ENCODE results near the gene MSRB1. TPM values are rescaled to one million over a fixed set of nuclear protein-coding genes. Genes with fewer than 3 reads are reported as not detected.

MSRB1 gene
- polyA plus RNA-seq, 2 donors: 25.9 to 52.7 TPM

GRCh38 chr16:1972490-1972877 is 29.5 kb upstream of the MSRB1 start:
- whole genome bisulfite sequencing, 2 donors: 2% methylated on average over 22 of the region's 22 CpGs
- H3K27ac ChIP-seq (ENCODE audit: low read depth in 2 of 2, low read length in 1 of 2): peak overlapping the region; percentile 97 to 99
- peaks cover 0 to 34% of the 10 kb centered on the region in 2 donors for H3K36me3 ChIP-seq (ENCODE audit: control insufficient read depth in 2 of 2, insufficient read depth in 2 of 2, low read length in 1 of 2)

GRCh38 chr16:1971796-1972489 is 28.9 kb upstream of the MSRB1 start, which contains the start of gene TBL3:
Gene TBL3 (plus strand): TSS chr16:1972053. CDS start chr16:1972165, 112 bp downstream.
- H3K27me3 ChIP-seq (ENCODE audit: control insufficient read depth in 1 of 2, insufficient read depth in 2 of 2, low read length in 2 of 2): peaks cover 0 to under 1% of the 10 kb centered on the region in 2 donors
- peaks cover 4 to 14% of the 10 kb centered on the region in 2 donors for H3K4me1 ChIP-seq (ENCODE audit: control insufficient read depth in 2 of 2, insufficient read depth in 2 of 2, low read length in 1 of 2)
- H3K9me3 ChIP-seq (ENCODE audit: control insufficient read depth in 2 of 2, insufficient read depth in 1 of 2, low read depth in 1 of 2, low read length in 1 of 2): no peaks in the 10 kb centered on the region
- peak within 1 kb of the TSS; percentile 89 to 100 for H3K4me3 ChIP-seq (ENCODE audit: low read depth in 1 of 2, low read length in 2 of 2)
- peak within 1 kb of the TSS; percentile 97 to 99 for H3K27ac ChIP-seq (ENCODE audit: low read depth in 2 of 2, low read length in 1 of 2)
- H3K36me3 ChIP-seq (ENCODE audit: control insufficient read depth in 2 of 2, insufficient read depth in 2 of 2, low read length in 1 of 2): peaks cover 0 to 30% of the 10 kb centered on the region in 2 donors
- WGBS, 2 donors: 0 to 1% methylated on average over 78 of the region's 78 CpGs

More at GRCh38 chr16:1972490-1972877, 29.5 kb upstream of the MSRB1 start:
- Histone ChIP-seq H3K4me1 (ENCODE audit: control insufficient read depth in 2 of 2, insufficient read depth in 2 of 2, low read length in 1 of 2) (peaks cover 4 to 19% of the 10 kb centered on the region in 2 donors), H3K4me3 (ENCODE audit: low read depth in 1 of 2, low read length in 2 of 2) (peak overlapping the region; percentile 89 to 100), H3K9me3 (ENCODE audit: control insufficient read depth in 2 of 2, insufficient read depth in 1 of 2, low read depth in 1 of 2, low read length in 1 of 2) (no peaks in the 10 kb centered on the region), H3K27me3 (ENCODE audit: control insufficient read depth in 1 of 2, insufficient read depth in 2 of 2, low read length in 2 of 2) (peaks cover 0 to 2% of the 10 kb centered on the region in 2 donors)

- H3K4me1 ChIP-seq (ENCODE audit: control insufficient read depth in 2 of 2, insufficient read depth in 2 of 2, low read length in 1 of 2): peaks cover 1 to 19% of the 10 kb centered on the region in 2 donors
- WGBS, 2 donors: 89 to 90% methylated on average over 41 of the region's 41 CpGs
- H3K4me3 ChIP-seq (ENCODE audit: low read depth in 1 of 2, low read length in 2 of 2): no peak overlapping the region
- no peak overlapping the region for H3K27ac ChIP-seq (ENCODE audit: low read depth in 2 of 2, low read length in 1 of 2)
- H3K36me3 ChIP-seq (ENCODE audit: control insufficient read depth in 2 of 2, insufficient read depth in 2 of 2, low read length in 1 of 2): peaks cover 0 to 2% of the 10 kb centered on the region in 2 donors
- H3K9me3 ChIP-seq (ENCODE audit: control insufficient read depth in 2 of 2, insufficient read depth in 1 of 2, low read depth in 1 of 2, low read length in 1 of 2): no peaks in the 10 kb centered on the region
- H3K27me3 ChIP-seq (ENCODE audit: control insufficient read depth in 1 of 2, insufficient read depth in 2 of 2, low read length in 2 of 2): no peaks in the 10 kb centered on the region
Measured at GRCh38 chr16:1968146-1968953, 25.4 kb upstream of the MSRB1 start.

- Histone ChIP-seq H3K27me3 (ENCODE audit: control insufficient read depth in 1 of 2, insufficient read depth in 2 of 2, low read length in 2 of 2) (no peaks in the 10 kb centered on the region), H3K27ac (ENCODE audit: low read depth in 2 of 2, low read length in 1 of 2) (peak within 1 kb of the TSS in 1 of 2 donors; percentile 93), H3K4me1 (ENCODE audit: control insufficient read depth in 2 of 2, insufficient read depth in 2 of 2, low read length in 1 of 2) (peaks cover 0 to 15% of the 10 kb centered on the region in 2 donors), H3K4me3 (ENCODE audit: low read depth in 1 of 2, low read length in 2 of 2) (peak within 1 kb of the TSS; percentile 68 to 89), H3K36me3 (ENCODE audit: control insufficient read depth in 2 of 2, insufficient read depth in 2 of 2, low read length in 1 of 2) (peaks cover 2 to 16% of the 10 kb centered on the region in 2 donors), H3K9me3 (ENCODE audit: control insufficient read depth in 2 of 2, insufficient read depth in 1 of 2, low read depth in 1 of 2, low read length in 1 of 2) (no peaks in the 10 kb centered on the region)
- 93 to 96% methylated on average over 6 of the region's 6 CpGs for WGBS, 2 donors
Measured at GRCh38 chr16:1966460-1966859, 23.5 kb upstream of the MSRB1 start, which contains the start of gene RNF151. Gene RNF151 (plus strand): TSS chr16:1966856. CDS start chr16:1966882, 26 bp downstream.

GRCh38 chr16:1965396-1966001 is 22.5 kb upstream of the MSRB1 start:
- WGBS, 2 donors: 18% methylated on average over 24 of the region's 24 CpGs
- Histone ChIP-seq H3K27ac (ENCODE audit: low read depth in 2 of 2, low read length in 1 of 2) (peak overlapping the region; percentile 93 to 98), H3K27me3 (ENCODE audit: control insufficient read depth in 1 of 2, insufficient read depth in 2 of 2, low read length in 2 of 2) (no peaks in the 10 kb centered on the region), H3K4me3 (ENCODE audit: low read depth in 1 of 2, low read length in 2 of 2) (peak overlapping the region; percentile 68 to 89), H3K9me3 (ENCODE audit: control insufficient read depth in 2 of 2, insufficient read depth in 1 of 2, low read depth in 1 of 2, low read length in 1 of 2) (no peaks in the 10 kb centered on the region), H3K4me1 (ENCODE audit: control insufficient read depth in 2 of 2, insufficient read depth in 2 of 2, low read length in 1 of 2) (peaks cover 2 to 16% of the 10 kb centered on the region in 2 donors), H3K36me3 (ENCODE audit: control insufficient read depth in 2 of 2, insufficient read depth in 2 of 2, low read length in 1 of 2) (peaks cover 2 to 21% of the 10 kb centered on the region in 2 donors)

- Histone ChIP-seq H3K27ac (ENCODE audit: low read depth in 2 of 2, low read length in 1 of 2) (peak within 1 kb of the TSS; percentile 95 to 98), H3K4me3 (ENCODE audit: low read depth in 1 of 2, low read length in 2 of 2) (peak within 1 kb of the TSS; percentile 68 to 89), H3K9me3 (ENCODE audit: control insufficient read depth in 2 of 2, insufficient read depth in 1 of 2, low read depth in 1 of 2, low read length in 1 of 2) (no peaks in the 10 kb centered on the region), H3K4me1 (ENCODE audit: control insufficient read depth in 2 of 2, insufficient read depth in 2 of 2, low read length in 1 of 2) (peaks cover 2 to 19% of the 10 kb centered on the region in 2 donors), H3K36me3 (ENCODE audit: control insufficient read depth in 2 of 2, insufficient read depth in 2 of 2, low read length in 1 of 2) (peaks cover 2 to 21% of the 10 kb centered on the region in 2 donors), H3K27me3 (ENCODE audit: control insufficient read depth in 1 of 2, insufficient read depth in 2 of 2, low read length in 2 of 2) (no peaks in the 10 kb centered on the region)
- 1% methylated on average over 86 to 97 of the region's 97 CpGs for WGBS, 2 donors
Measured at GRCh38 chr16:1964506-1965395, 21.8 kb upstream of the MSRB1 start, which contains the start of gene RPS2. Gene RPS2 (minus strand): TSS chr16:1964826. CDS start chr16:1964625, 201 bp downstream.

- 5 to 8% methylated on average over 42 to 44 of the region's 44 CpGs for WGBS, 2 donors
Measured at GRCh38 chr16:1963806-1964505, 21.0 kb upstream of the MSRB1 start.

More at GRCh38 chr16:1963806-1964505, 21.0 kb upstream of the MSRB1 start:
- peaks cover 2 to 21% of the 10 kb centered on the region in 2 donors for H3K36me3 ChIP-seq (ENCODE audit: control insufficient read depth in 2 of 2, insufficient read depth in 2 of 2, low read length in 1 of 2)
- no peaks in the 10 kb centered on the region for H3K27me3 ChIP-seq (ENCODE audit: control insufficient read depth in 1 of 2, insufficient read depth in 2 of 2, low read length in 2 of 2)
- H3K9me3 ChIP-seq (ENCODE audit: control insufficient read depth in 2 of 2, insufficient read depth in 1 of 2, low read depth in 1 of 2, low read length in 1 of 2): no peaks in the 10 kb centered on the region
- H3K4me3 ChIP-seq (ENCODE audit: low read depth in 1 of 2, low read length in 2 of 2): peak overlapping the region; percentile 68 to 89
- H3K27ac ChIP-seq (ENCODE audit: low read depth in 2 of 2, low read length in 1 of 2): peak overlapping the region; percentile 93 to 95
- H3K4me1 ChIP-seq (ENCODE audit: control insufficient read depth in 2 of 2, insufficient read depth in 2 of 2, low read length in 1 of 2): peaks cover 2 to 20% of the 10 kb centered on the region in 2 donors

All from esophagus (tissue), 2 donors.